H9 (cell line): ENCODE results near the gene APOBEC3A. TPM values are rescaled to one million over a fixed set of nuclear protein-coding genes. Genes with fewer than 3 reads are reported as not detected.

Experiments
- DNase-seq: peaks from one replicate; pipeline ENCODE4 v3.0.0-alpha.2; 2017
- H2AFZ ChIP-seq: one replicate; pipeline ENCODE4 v1.6.1; 2013; ENCODE audit warnings: mild to moderate bottlenecking, low read length, control low read depth, moderate library complexity
- H2AK5ac ChIP-seq: 2 replicates; pipeline ENCODE4 v1.6.1; 2013; ENCODE audit warnings: low read length, control low read depth, mixed read lengths; ENCODE audit not compliant: insufficient read length
- H2BK120ac ChIP-seq: one replicate; pipeline ENCODE4 v1.6.1; 2013; ENCODE audit warnings: low read depth, mild to moderate bottlenecking, low read length, control low read depth, inconsistent platforms; ENCODE audit not compliant: poor library complexity, severe bottlenecking
- H2BK12ac ChIP-seq: 2 replicates; pipeline ENCODE4 v1.6.1; 2013; ENCODE audit warnings: low read length, control low read depth, mixed read lengths, low read depth; ENCODE audit not compliant: insufficient read length
- H2BK15ac ChIP-seq: 2 replicates; pipeline ENCODE4 v1.6.1; 2013; ENCODE audit warnings: low read depth, low read length, control low read depth
- H2BK20ac ChIP-seq: one replicate; pipeline ENCODE4 v1.6.1; 2013; ENCODE audit warnings: low read depth, mild to moderate bottlenecking, low read length, control low read depth, inconsistent platforms; ENCODE audit not compliant: poor library complexity, severe bottlenecking
- H2BK5ac ChIP-seq: 2 replicates; pipeline ENCODE4 v1.6.1; 2013; ENCODE audit warnings: low read length, control low read depth, mixed read lengths; ENCODE audit not compliant: insufficient read length
- H3K14ac ChIP-seq: 2 replicates; pipeline ENCODE4 v1.6.1; 2013; ENCODE audit warnings: low read length, control low read depth; ENCODE audit not compliant: insufficient read depth
- H3K18ac ChIP-seq: 2 replicates; pipeline ENCODE4 v1.6.1; 2013; ENCODE audit warnings: low read depth, mild to moderate bottlenecking, mixed read lengths, low read length, control low read depth; ENCODE audit not compliant: insufficient read length
- H3K23ac ChIP-seq: 2 replicates; pipeline ENCODE4 v1.6.1; 2013; ENCODE audit warnings: low read length, control low read depth, mixed read lengths, low read depth; ENCODE audit not compliant: insufficient read length
- H3K23me2 ChIP-seq: 2 replicates; pipeline ENCODE4 v1.6.1; 2013; ENCODE audit warnings: low read depth, mild to moderate bottlenecking, mixed read lengths, low read length, control low read depth; ENCODE audit not compliant: insufficient read length, poor library complexity, severe bottlenecking
- H3K27ac ChIP-seq: 2 replicates; pipeline ENCODE4 v1.5.1; 2013; ENCODE audit warnings: low read length, control low read depth, mixed read lengths, low read depth; ENCODE audit not compliant: insufficient read length
- H3K27me3 ChIP-seq: 2 replicates; pipeline ENCODE4 v1.6.1; 2013; ENCODE audit warnings: low read length, control low read depth, inconsistent platforms; ENCODE audit not compliant: insufficient read depth
- H3K4ac ChIP-seq: 2 replicates; pipeline ENCODE4 v1.6.1; 2013; ENCODE audit warnings: low read depth, mild to moderate bottlenecking, control low read depth, inconsistent platforms, low read length, moderate library complexity
- H3K4me1 ChIP-seq: 2 replicates; pipeline ENCODE4 v1.6.1; 2013; ENCODE audit warnings: low read length, control low read depth, inconsistent platforms; ENCODE audit not compliant: insufficient read depth
- H3K4me2 ChIP-seq: 2 replicates; pipeline ENCODE4 v1.6.1; 2013; ENCODE audit warnings: low read length, control low read depth, mixed read lengths; ENCODE audit not compliant: insufficient read length, insufficient read depth
- H3K56ac ChIP-seq: 2 replicates; pipeline ENCODE4 v1.6.1; 2013; ENCODE audit warnings: low read depth, mild to moderate bottlenecking, mixed read lengths, low read length, control low read depth; ENCODE audit not compliant: insufficient read length
- H3K79me1 ChIP-seq: 2 replicates; pipeline ENCODE4 v1.6.1; 2013; ENCODE audit warnings: low read depth, mild to moderate bottlenecking, moderate library complexity, low read length, control low read depth, inconsistent platforms; ENCODE audit not compliant: insufficient read depth, poor library complexity, severe bottlenecking
- H3K79me2 ChIP-seq: 2 replicates; pipeline ENCODE4 v1.6.1; 2013; ENCODE audit warnings: low read length, control low read depth, inconsistent platforms; ENCODE audit not compliant: insufficient read depth
- H3K9ac ChIP-seq: 2 replicates; pipeline ENCODE4 v1.6.1; 2013; ENCODE audit warnings: low read length, control low read depth, mixed read lengths; ENCODE audit not compliant: insufficient read length; ENCODE audit errors: extremely low read depth
- H3K9me3 ChIP-seq: one replicate; pipeline ENCODE4 v1.6.1; 2013; ENCODE audit warnings: low read depth, low read length, inconsistent platforms; ENCODE audit not compliant: control insufficient read depth
- H3T11ph ChIP-seq: one replicate; pipeline ENCODE4 v1.6.1; 2013; ENCODE audit warnings: mild to moderate bottlenecking, low read length, control low read depth, inconsistent platforms
- H4K20me1 ChIP-seq: one replicate; pipeline ENCODE4 v1.6.1; 2013; ENCODE audit not compliant: control insufficient read depth, insufficient read length, insufficient read depth
- H4K5ac ChIP-seq: 2 replicates; pipeline ENCODE4 v1.6.1; 2013; ENCODE audit warnings: low read depth, mild to moderate bottlenecking, mixed read lengths, low read length, control low read depth; ENCODE audit not compliant: insufficient read length
- H4K8ac ChIP-seq: replicated peaks from 2 replicates; pipeline ENCODE4 v1.6.1; 2013; ENCODE audit warnings: low read length, control low read depth, mixed read lengths, low read depth; ENCODE audit not compliant: insufficient read length
- H4K91ac ChIP-seq: 2 replicates; pipeline ENCODE4 v1.6.1; 2013; ENCODE audit warnings: low read depth, mild to moderate bottlenecking, moderate library complexity, mixed read lengths, low read length, control low read depth; ENCODE audit not compliant: insufficient read length
- H3K27ac Mint-ChIP-seq, 3 experiments: 2 replicates in 2 of 3; 3 replicates in 1 of 3; pipeline ENCODE4 v1.8.0; 2020 to 2021; ENCODE audit warnings: mixed read lengths in 3 of 3, mild to moderate bottlenecking in 1 of 3, moderate library complexity in 1 of 3
- H3K27me3 Mint-ChIP-seq: 2 replicates; pipeline ENCODE4 v1.8.0; 2021; ENCODE audit warnings: low read depth, mild to moderate bottlenecking, moderate library complexity, mixed read lengths
- H3K36me3 Mint-ChIP-seq, 3 experiments: 2 replicates in 2 of 3; 3 replicates in 1 of 3; pipeline ENCODE4 v1.8.0; 2020 to 2021; ENCODE audit warnings: low read depth in 3 of 3, mixed read lengths in 3 of 3; ENCODE audit not compliant: insufficient read depth in 1 of 3
- H3K4me1 Mint-ChIP-seq, 2 experiments: 2 replicates each; pipeline ENCODE4 v1.8.0; 2020; ENCODE audit warnings: mixed read lengths in 2 of 2
- H3K4me3 Mint-ChIP-seq, 2 experiments: 2 replicates in 1 of 2; 3 replicates in 1 of 2; pipeline ENCODE4 v1.8.0; 2020 to 2021; ENCODE audit warnings: mild to moderate bottlenecking in 2 of 2, mixed read lengths in 2 of 2, moderate library complexity in 1 of 2
- H3K9me3 Mint-ChIP-seq, 2 experiments: 2 replicates in 1 of 2; 3 replicates in 1 of 2; pipeline ENCODE4 v1.8.0; 2020; ENCODE audit warnings: mild to moderate bottlenecking in 2 of 2, mixed read lengths in 2 of 2, moderate library complexity in 1 of 2
- WGBS: extraction: QIAGEN DNeasy Blood & Tissue Kit; methylation state at CpG from one replicate; pipeline ENCODE4 v1.1.7; 2013; ENCODE audit warnings: missing lambda C conversion rate, low lambda C conversion rate, mixed read lengths; ENCODE audit not compliant: insufficient read length; ENCODE audit errors: extremely low coverage; 5-methylcytosine and 5-hydroxymethylcytosine counted together
- total RNA-seq: library from RNA; stranded (reverse); gene quantifications from 2 replicates; pipeline ENCODE4 v1.2.1, GENCODE V29; 2021
- TF ChIP-seq, protein P1 (sequence below): fragments of 200-600 bp; sonication (generic); conservative IDR thresholded peaks from 3 replicates; pipeline ENCODE4 v1.8.0; 2021; ENCODE audit warnings: antibody characterized with exemption, mild to moderate bottlenecking

Gene APOBEC3A
- total RNA-seq, 1 experiment from 2014 or later: not detected

DNA sequence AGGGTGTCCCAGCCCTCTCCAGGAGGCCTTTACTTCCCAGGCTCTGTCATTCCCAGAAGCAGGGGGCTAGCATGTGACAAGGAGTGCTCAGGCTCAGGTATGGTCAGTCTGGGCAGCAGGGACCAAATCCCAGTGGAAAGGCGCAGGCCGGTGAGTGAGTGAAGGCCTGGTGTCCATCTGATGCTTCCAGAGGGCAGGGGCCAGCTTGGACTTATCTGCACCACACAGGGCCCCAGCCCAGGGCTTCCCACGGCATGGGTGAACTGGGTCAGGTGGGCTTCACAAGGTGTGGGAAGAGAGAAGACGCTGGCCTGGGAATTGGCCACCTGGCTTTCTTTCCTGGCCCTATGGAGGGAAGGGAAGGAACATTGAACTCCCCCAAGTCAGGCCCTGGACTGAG lies 20.4 kb upstream of the APOBEC3A start:
- no peak for DNase-seq
- no peaks in the 10 kb centered on the region for H4K20me1 ChIP-seq
- H3K56ac ChIP-seq: no peak overlapping the region
- H3K14ac ChIP-seq: no peak overlapping the region
- no peak overlapping the region for H4K8ac ChIP-seq
- Mint-ChIP-seq H3K4me3 (no peak overlapping the region), H3K27ac (peak overlapping the region in 1 of 3 experiments; percentile 10; a peak in 1 of 7 replicates), H3K27me3 (peaks cover 10% of the 10 kb centered on the region), H3K4me1 (peaks cover 0 to 9% of the 10 kb centered on the region in 2 experiments; a peak in 3 of 4 replicates), H3K36me3 (no peaks in the 10 kb centered on the region), H3K9me3 (peaks cover 3 to 5% of the 10 kb centered on the region in 2 experiments; a peak in 3 of 5 replicates)
- no peak overlapping the region for H2BK5ac ChIP-seq
- no peak overlapping the region for H4K5ac ChIP-seq
- no peak overlapping the region for H3K18ac ChIP-seq
- no peaks in the 10 kb centered on the region for H3K27me3 ChIP-seq
- no peak overlapping the region for H3K23ac ChIP-seq
- no peak overlapping the region for H2AFZ ChIP-seq
- no peak overlapping the region for H4K91ac ChIP-seq
- no peaks in the 10 kb centered on the region for H3K79me2 ChIP-seq
- no peaks in the 10 kb centered on the region for H3K4me1 ChIP-seq
- H2BK120ac ChIP-seq: no peak overlapping the region
- no peak overlapping the region for H2BK20ac ChIP-seq
- TF ChIP-seq, protein P1, sequence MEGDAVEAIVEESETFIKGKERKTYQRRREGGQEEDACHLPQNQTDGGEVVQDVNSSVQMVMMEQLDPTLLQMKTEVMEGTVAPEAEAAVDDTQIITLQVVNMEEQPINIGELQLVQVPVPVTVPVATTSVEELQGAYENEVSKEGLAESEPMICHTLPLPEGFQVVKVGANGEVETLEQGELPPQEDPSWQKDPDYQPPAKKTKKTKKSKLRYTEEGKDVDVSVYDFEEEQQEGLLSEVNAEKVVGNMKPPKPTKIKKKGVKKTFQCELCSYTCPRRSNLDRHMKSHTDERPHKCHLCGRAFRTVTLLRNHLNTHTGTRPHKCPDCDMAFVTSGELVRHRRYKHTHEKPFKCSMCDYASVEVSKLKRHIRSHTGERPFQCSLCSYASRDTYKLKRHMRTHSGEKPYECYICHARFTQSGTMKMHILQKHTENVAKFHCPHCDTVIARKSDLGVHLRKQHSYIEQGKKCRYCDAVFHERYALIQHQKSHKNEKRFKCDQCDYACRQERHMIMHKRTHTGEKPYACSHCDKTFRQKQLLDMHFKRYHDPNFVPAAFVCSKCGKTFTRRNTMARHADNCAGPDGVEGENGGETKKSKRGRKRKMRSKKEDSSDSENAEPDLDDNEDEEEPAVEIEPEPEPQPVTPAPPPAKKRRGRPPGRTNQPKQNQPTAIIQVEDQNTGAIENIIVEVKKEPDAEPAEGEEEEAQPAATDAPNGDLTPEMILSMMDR: no peak
- H3K4ac ChIP-seq: no peak overlapping the region
- no peaks in the 10 kb centered on the region for H3K9me3 ChIP-seq
- no peak overlapping the region for H2BK15ac ChIP-seq
- no peaks in the 10 kb centered on the region for H3K79me1 ChIP-seq
- H3T11ph ChIP-seq: no peak overlapping the region
- H3K27ac ChIP-seq: no peak overlapping the region
- no peak overlapping the region for H2AK5ac ChIP-seq
- H2BK12ac ChIP-seq: no peak overlapping the region
- H3K9ac ChIP-seq: no peak overlapping the region
- WGBS: no CpG with 5 or more reads among the region's 4 CpGs
- H3K4me2 ChIP-seq: no peak overlapping the region
- no peaks in the 10 kb centered on the region for H3K23me2 ChIP-seq
